Sigmoid colon (tissue), 4 donors: Measurements from ENCODE around the gene MMD.

ENCODE experiments used
- EP300 ChIP-seq, 4 donors: sonication (generic); formaldehyde crosslinking; IDR thresholded peaks; one replicate each; pipeline ENCODE4 v1.6.1; 2017; ENCODE audit warnings: antibody characterized with exemption in 4 of 4
- POLR2A ChIP-seq, 2 donors: fragments of 450-650 bp; IDR thresholded peaks; one replicate each; pipeline ENCODE4 v1.6.1; 2016; ENCODE audit warnings: antibody characterized with exemption in 2 of 2, mild to moderate bottlenecking in 2 of 2, moderate library complexity in 2 of 2
- POLR2AphosphoS5 ChIP-seq, 4 donors: sonication (generic); formaldehyde crosslinking; IDR thresholded peaks; one replicate each; pipeline ENCODE4 v1.6.1; 2017; ENCODE audit warnings: antibody characterized with exemption in 4 of 4
- TF ChIP-seq, protein P1 (sequence below), 4 experiments: fragments of 450-650 bp in 3 of 4; fragments of 200-600 bp in 1 of 4; IDR thresholded peaks; one replicate each; pipeline ENCODE4 v1.5.1; 2016 to 2019; ENCODE audit warnings: antibody characterized with exemption in 4 of 4, mild to moderate bottlenecking in 3 of 4, moderate library complexity in 2 of 4

DNA sequence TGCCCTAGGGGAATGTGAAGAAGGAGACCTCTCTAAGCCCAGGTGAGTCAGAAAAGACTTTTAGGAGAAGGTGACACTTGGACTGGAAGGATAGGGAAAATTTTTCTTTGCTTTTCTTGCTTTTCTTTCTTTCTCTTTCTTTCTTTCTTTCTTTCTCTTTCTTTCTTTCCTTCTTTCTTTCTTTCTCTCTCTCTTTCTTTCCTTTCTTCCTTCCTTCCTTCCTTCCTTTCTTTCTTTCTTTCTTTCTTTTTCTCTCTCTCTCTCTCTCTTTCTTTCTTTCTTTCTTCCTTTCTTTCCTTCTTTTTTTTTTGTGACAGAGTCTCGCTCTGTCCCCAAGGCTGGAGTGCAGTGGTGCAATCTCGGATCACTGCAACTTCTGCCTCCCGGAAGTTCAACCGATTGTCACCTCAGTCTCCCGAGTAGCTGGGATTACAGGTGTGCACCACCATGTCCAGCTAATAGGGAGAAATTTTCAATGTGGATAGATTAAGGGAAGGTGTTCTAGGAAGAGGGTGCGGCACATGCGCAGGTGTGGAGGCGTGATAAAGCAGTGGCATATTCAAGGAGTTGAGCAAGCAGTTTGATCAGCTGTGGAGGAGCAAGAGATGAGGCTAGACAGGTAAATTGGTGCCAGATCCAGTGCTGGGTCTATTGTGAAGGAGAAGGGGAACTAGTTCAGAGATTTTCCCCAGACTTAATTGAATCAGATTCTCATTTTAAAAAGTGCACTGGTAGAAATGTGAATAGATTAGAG, 40.4 kb downstream of the MMD start:
- TF ChIP-seq, protein P1, sequence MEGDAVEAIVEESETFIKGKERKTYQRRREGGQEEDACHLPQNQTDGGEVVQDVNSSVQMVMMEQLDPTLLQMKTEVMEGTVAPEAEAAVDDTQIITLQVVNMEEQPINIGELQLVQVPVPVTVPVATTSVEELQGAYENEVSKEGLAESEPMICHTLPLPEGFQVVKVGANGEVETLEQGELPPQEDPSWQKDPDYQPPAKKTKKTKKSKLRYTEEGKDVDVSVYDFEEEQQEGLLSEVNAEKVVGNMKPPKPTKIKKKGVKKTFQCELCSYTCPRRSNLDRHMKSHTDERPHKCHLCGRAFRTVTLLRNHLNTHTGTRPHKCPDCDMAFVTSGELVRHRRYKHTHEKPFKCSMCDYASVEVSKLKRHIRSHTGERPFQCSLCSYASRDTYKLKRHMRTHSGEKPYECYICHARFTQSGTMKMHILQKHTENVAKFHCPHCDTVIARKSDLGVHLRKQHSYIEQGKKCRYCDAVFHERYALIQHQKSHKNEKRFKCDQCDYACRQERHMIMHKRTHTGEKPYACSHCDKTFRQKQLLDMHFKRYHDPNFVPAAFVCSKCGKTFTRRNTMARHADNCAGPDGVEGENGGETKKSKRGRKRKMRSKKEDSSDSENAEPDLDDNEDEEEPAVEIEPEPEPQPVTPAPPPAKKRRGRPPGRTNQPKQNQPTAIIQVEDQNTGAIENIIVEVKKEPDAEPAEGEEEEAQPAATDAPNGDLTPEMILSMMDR (IDR thresholded peaks at IDR 0.05) = no peak
- TF ChIP-seq EP300 (IDR thresholded peaks at IDR 0.05) (no peak), POLR2A (IDR thresholded peaks at IDR 0.05) (no peak), POLR2AphosphoS5 (IDR thresholded peaks at IDR 0.05) (no peak)
